Measurements from ENCODE around the gene SLC45A3.
A peak's percentile ranks its signal among the peaks of the same experiment; 100 is the strongest.

SLC45A3 gene

DNA sequence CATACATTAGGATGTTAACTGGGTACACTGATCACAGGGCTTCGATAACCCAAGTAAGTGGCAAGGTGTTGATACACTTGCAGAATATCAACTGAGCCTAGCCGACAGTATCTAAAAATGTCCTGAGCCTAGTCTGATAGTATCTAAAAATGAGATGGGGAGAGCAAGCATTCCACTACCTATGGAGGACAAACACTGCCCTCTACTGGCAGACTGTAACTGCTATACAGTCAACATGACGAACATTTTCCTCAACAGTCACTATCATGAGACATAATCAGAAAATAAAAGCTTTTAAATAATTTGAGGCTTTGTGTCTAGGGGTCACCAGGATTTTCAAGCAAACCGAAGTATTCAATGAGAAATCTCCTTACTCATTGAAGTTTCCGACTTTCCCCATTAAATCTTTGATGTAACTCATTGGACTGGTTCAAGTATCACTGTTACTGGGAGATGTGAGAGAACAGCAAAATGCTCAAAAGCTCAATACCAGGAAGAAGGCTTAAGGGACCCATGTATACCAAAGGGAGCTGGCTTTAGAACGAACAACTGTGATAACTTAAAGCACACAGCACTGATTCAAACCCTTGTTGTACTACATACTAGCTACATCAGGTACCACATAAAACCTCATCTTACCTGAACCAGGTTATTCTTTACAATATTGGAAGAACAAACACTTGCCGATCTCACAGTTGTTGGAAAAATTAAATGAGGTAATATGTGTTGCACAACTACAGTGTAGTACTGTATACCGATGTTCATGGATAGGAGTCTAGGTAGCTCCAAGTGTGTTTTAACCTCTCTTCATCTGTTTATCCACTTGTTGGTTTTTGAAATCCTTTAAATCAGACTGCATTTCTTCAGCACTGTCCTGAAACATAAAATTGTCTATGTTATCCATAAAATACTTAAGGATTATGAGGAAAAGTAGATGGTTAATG, 31.1 kb upstream of the SLC45A3 start:
- H3K27me3 ChIP-seq (ENCODE audit: insufficient read depth, low read length): no peaks in the 10 kb centered on the region
- peak overlapping the region; percentile 38 for H3K27ac ChIP-seq (ENCODE audit: low read depth, low read length, poor library complexity, severe bottlenecking)
- H3K9me2 ChIP-seq (ENCODE audit: low read depth, low read length): no peaks in the 10 kb centered on the region
- no peak overlapping the region for H2AFZ ChIP-seq (ENCODE audit: low read length)
- no peak for TF ChIP-seq EZH2 (IDR thresholded peaks at IDR 0.05; ENCODE audit: borderline replicate concordance, low read length)
- TF ChIP-seq, protein P1, sequence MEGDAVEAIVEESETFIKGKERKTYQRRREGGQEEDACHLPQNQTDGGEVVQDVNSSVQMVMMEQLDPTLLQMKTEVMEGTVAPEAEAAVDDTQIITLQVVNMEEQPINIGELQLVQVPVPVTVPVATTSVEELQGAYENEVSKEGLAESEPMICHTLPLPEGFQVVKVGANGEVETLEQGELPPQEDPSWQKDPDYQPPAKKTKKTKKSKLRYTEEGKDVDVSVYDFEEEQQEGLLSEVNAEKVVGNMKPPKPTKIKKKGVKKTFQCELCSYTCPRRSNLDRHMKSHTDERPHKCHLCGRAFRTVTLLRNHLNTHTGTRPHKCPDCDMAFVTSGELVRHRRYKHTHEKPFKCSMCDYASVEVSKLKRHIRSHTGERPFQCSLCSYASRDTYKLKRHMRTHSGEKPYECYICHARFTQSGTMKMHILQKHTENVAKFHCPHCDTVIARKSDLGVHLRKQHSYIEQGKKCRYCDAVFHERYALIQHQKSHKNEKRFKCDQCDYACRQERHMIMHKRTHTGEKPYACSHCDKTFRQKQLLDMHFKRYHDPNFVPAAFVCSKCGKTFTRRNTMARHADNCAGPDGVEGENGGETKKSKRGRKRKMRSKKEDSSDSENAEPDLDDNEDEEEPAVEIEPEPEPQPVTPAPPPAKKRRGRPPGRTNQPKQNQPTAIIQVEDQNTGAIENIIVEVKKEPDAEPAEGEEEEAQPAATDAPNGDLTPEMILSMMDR (IDR thresholded peaks at IDR 0.05; ENCODE audit: low read length): peak; percentile 94
- H3K4me2 ChIP-seq (ENCODE audit: low read length): no peak overlapping the region
- peaks cover 12% of the 10 kb centered on the region for H3F3A ChIP-seq (ENCODE audit: insufficient read depth, low read length)
- no peaks in the 10 kb centered on the region for H3K9me3 ChIP-seq (ENCODE audit: low read length)
- no peak overlapping the region for H3K4me3 ChIP-seq (ENCODE audit: low read depth, low read length, poor library complexity, severe bottlenecking)
- no peaks in the 10 kb centered on the region for H3K79me2 ChIP-seq (ENCODE audit: insufficient read depth, low read length)
- H3K4me1 ChIP-seq (ENCODE audit: insufficient read depth, low read length, severe bottlenecking): no peaks in the 10 kb centered on the region
- H4K20me1 ChIP-seq (ENCODE audit: insufficient read depth, low read length): no peaks in the 10 kb centered on the region
- no peak overlapping the region for H3K9ac ChIP-seq (ENCODE audit: low read length)
- H3K36me3 ChIP-seq (ENCODE audit: insufficient read depth, low read length): peaks cover 58% of the 10 kb centered on the region

DNA sequence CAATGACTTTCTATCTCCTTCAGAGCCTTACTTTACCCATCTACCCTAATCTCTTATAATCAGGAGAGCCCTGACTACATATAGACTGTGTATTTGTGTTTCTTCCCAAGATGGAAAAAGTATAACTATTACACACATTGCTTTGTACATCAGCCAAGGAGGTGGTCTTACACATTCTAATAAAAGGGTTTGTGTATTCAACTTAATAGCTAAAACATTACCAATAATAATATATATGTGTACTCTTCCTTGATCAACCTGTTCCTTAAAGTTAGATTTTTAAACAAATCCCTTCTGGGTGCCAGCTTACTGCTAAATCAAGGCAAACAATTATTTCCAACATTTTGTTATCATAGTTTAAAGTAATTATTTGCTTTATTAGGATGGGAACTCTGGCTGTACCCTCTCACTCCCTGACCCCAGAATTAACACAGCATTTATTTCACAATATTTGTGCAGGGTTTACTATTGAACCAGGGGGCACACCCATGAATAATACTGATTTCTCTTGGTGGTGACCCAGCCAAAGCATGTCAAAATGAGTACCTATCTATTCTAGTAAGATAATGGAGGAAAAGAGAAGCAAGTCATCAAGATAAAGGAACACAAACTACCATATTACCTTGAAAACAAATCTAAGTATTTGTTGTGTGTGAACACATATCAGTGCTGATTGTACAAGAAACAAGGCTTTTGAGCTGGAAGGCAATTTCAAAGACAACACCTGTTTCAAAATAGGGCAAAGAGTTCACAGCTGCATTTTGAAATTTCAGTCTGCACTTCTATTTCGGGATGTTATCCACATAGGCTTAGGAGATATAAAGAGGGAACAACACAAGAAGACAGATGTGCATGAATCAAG, 30.1 kb upstream of the SLC45A3 start:
- peaks cover 12% of the 10 kb centered on the region for H3F3A ChIP-seq (ENCODE audit: insufficient read depth, low read length)
- no peaks in the 10 kb centered on the region for H4K20me1 ChIP-seq (ENCODE audit: insufficient read depth, low read length)
- no peak overlapping the region for H2AFZ ChIP-seq (ENCODE audit: low read length)
- H3K9ac ChIP-seq (ENCODE audit: low read length): no peak overlapping the region
- no peak overlapping the region for H3K27ac ChIP-seq (ENCODE audit: low read depth, low read length, poor library complexity, severe bottlenecking)
- TF ChIP-seq, protein P1 (IDR thresholded peaks at IDR 0.05; ENCODE audit: low read length): no peak
- TF ChIP-seq EZH2 (IDR thresholded peaks at IDR 0.05; ENCODE audit: borderline replicate concordance, low read length): no peak
- H3K79me2 ChIP-seq (ENCODE audit: insufficient read depth, low read length): no peaks in the 10 kb centered on the region
- no peaks in the 10 kb centered on the region for H3K9me2 ChIP-seq (ENCODE audit: low read depth, low read length)
- H3K4me3 ChIP-seq (ENCODE audit: low read depth, low read length, poor library complexity, severe bottlenecking): no peak overlapping the region
- H3K4me1 ChIP-seq (ENCODE audit: insufficient read depth, low read length, severe bottlenecking): no peaks in the 10 kb centered on the region
- H3K36me3 ChIP-seq (ENCODE audit: insufficient read depth, low read length): peaks cover 49% of the 10 kb centered on the region
- H3K27me3 ChIP-seq (ENCODE audit: insufficient read depth, low read length): no peaks in the 10 kb centered on the region
- no peak overlapping the region for H3K4me2 ChIP-seq (ENCODE audit: low read length)
- no peaks in the 10 kb centered on the region for H3K9me3 ChIP-seq (ENCODE audit: low read length)

DNA sequence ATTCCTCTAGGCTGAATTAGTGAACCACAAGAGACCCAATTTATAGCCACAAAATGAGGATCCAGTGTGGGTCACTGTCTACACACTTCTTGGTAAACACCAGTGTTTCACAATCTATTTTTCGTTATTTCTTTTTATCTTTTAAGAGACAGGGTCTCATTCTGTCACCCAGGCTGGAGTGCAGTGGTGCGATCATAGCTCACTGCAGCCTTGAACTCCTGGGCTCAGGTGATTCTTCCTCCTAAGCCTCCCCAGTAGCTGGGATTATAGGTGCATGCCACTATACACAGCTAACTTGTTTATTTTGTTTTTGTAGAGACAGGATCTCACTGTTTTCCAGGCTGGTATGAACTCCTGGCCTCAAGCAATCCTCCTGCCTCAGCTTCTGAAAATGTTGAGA, 29.3 kb upstream of the SLC45A3 start:
- Histone ChIP-seq H4K20me1 (ENCODE audit: insufficient read depth, low read length) (no peaks in the 10 kb centered on the region), H3K27me3 (ENCODE audit: insufficient read depth, low read length) (no peaks in the 10 kb centered on the region), H3F3A (ENCODE audit: insufficient read depth, low read length) (peaks cover 8% of the 10 kb centered on the region), H3K79me2 (ENCODE audit: insufficient read depth, low read length) (no peaks in the 10 kb centered on the region), H3K9me3 (ENCODE audit: low read length) (no peaks in the 10 kb centered on the region), H3K9ac (ENCODE audit: low read length) (no peak overlapping the region), H3K36me3 (ENCODE audit: insufficient read depth, low read length) (peaks cover 41% of the 10 kb centered on the region; the same call in 1 of the 2 replicates), H3K4me1 (ENCODE audit: insufficient read depth, low read length, severe bottlenecking) (no peaks in the 10 kb centered on the region), H2AFZ (ENCODE audit: low read length) (no peak overlapping the region), H3K9me2 (ENCODE audit: low read depth, low read length) (no peaks in the 10 kb centered on the region), H3K4me2 (ENCODE audit: low read length) (no peak overlapping the region), H3K4me3 (ENCODE audit: low read depth, low read length, poor library complexity, severe bottlenecking) (no peak overlapping the region), H3K27ac (ENCODE audit: low read depth, low read length, poor library complexity, severe bottlenecking) (no peak overlapping the region)
- TF ChIP-seq, protein P1 (IDR thresholded peaks at IDR 0.05; ENCODE audit: low read length): no peak
- no peak for TF ChIP-seq EZH2 (IDR thresholded peaks at IDR 0.05; ENCODE audit: borderline replicate concordance, low read length)

Measured in OCI-LY1 (cell line).